MM.1S (cell line): ENCODE measurements around the gene PDGFA.

Experiments
- DNase-seq: peaks from one replicate; pipeline ENCODE4 v3.0.0-alpha.2; 2015
- H2AFZ ChIP-seq: fragments of 300-600 bp; sonication (generic); 2 replicates; pipeline ENCODE4 v1.6.0; 2016; ENCODE audit warnings: antibody characterized with exemption, low read length
- H3F3A ChIP-seq: fragments of 300-600 bp; sonication (generic); 2 replicates; pipeline ENCODE4 v1.6.1; 2016; ENCODE audit warnings: mild to moderate bottlenecking, antibody characterized with exemption, low read length, moderate library complexity, mixed read lengths; ENCODE audit not compliant: insufficient read depth
- H3K27ac ChIP-seq: fragments of 300-600 bp; sonication (generic); 2 replicates; pipeline ENCODE4 v1.5.1; 2016; ENCODE audit warnings: mild to moderate bottlenecking, low read length
- H3K27me3 ChIP-seq: fragments of 300-600 bp; sonication (generic); replicated peaks from 2 replicates; pipeline ENCODE4 v1.6.0; 2016; ENCODE audit warnings: low read length; ENCODE audit not compliant: insufficient read depth
- H3K36me3 ChIP-seq: fragments of 300-600 bp; sonication (generic); replicated peaks from 2 replicates; pipeline ENCODE4 v1.6.1; 2016; ENCODE audit warnings: mild to moderate bottlenecking, low read length, mixed read lengths; ENCODE audit not compliant: insufficient read depth
- H3K4me1 ChIP-seq: fragments of 300-600 bp; sonication (generic); 2 replicates; pipeline ENCODE4 v1.6.1; 2016; ENCODE audit warnings: low read length, mixed read lengths
- H3K4me2 ChIP-seq: fragments of 300-600 bp; sonication (generic); 2 replicates; pipeline ENCODE4 v1.6.0; 2016; ENCODE audit warnings: low read depth, low read length
- H3K4me3 ChIP-seq: fragments of 300-600 bp; sonication (generic); 2 replicates; pipeline ENCODE4 v1.5.1; 2016; ENCODE audit warnings: low read length, mixed read lengths
- H3K79me2 ChIP-seq: fragments of 300-600 bp; sonication (generic); 2 replicates; pipeline ENCODE4 v1.6.1; 2016; ENCODE audit warnings: mixed run types, low read length, mixed read lengths
- H3K9ac ChIP-seq: fragments of 300-600 bp; sonication (generic); 2 replicates; pipeline ENCODE4 v1.6.1; 2016; ENCODE audit warnings: low read length, mixed read lengths
- H3K9me2 ChIP-seq: fragments of 300-600 bp; sonication (generic); replicated peaks from 2 replicates; pipeline ENCODE4 v1.6.1; 2016; ENCODE audit warnings: mild to moderate bottlenecking, low read length, mixed read lengths; ENCODE audit not compliant: insufficient read depth
- H3K9me3 ChIP-seq: fragments of 300-600 bp; sonication (generic); replicated peaks from 2 replicates; pipeline ENCODE4 v1.6.1; 2016; ENCODE audit warnings: mild to moderate bottlenecking, low read length, mixed read lengths; ENCODE audit not compliant: insufficient read depth
- H4K20me1 ChIP-seq: fragments of 300-600 bp; sonication (generic); 2 replicates; pipeline ENCODE4 v1.6.1; 2016; ENCODE audit warnings: mild to moderate bottlenecking, low read length, moderate library complexity, mixed read lengths; ENCODE audit not compliant: insufficient read depth
- EZH2 ChIP-seq: fragments of 300-600 bp; sonication (generic); optimal IDR thresholded peaks from 2 replicates; pipeline ENCODE3; 2017; ENCODE audit warnings: low read depth, mild to moderate bottlenecking, antibody characterized with exemption, low read length, mixed read lengths
- EZH2phosphoT487 ChIP-seq: fragments of 300-600 bp; sonication (generic); IDR thresholded peaks from 2 replicates; pipeline ENCODE4 v1.6.1; 2018; ENCODE audit warnings: antibody characterized with exemption, low read length
- TF ChIP-seq, protein P1 (sequence below): fragments of 300-600 bp; sonication (generic); IDR thresholded peaks from 2 replicates; pipeline ENCODE4 v1.5.1; 2016; ENCODE audit warnings: antibody characterized with exemption, low read length, mixed read lengths

The PDGFA gene

DNA sequence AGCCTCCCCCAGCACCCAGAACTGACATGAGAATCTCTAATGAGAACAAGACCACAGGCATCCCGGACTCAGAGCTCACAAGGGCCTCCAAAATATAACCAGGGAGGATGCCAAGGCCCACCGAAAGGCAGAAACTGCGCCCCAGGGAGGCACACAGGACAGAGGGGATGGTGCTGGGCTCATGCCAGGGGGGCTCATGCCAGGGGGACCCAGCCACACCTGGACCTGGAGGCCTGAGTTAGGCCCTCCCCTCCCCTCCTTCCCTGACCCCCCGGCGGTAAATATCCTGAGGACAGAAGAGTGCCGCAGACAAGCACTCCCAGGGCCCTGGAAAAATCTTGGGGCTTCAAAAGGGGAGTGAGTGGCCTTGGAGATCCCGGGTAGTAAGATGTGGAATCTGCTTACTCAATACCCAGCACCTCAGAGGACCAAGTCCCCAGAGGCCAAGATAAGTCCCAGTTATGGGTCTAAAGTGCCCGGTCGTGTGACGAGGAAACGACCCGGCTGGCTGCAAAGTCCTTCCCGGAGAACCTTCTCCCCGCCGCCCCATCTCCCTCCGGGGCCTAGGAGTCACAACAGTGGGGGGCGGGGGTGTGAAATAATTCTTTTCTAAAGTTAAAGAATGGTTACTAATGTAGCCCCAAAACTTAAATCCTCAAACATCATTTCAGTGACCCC, 11.9 kb downstream of the PDGFA start:
- H3K36me3 ChIP-seq = no peaks in the 10 kb centered on the region
- no peaks in the 10 kb centered on the region for H3F3A ChIP-seq
- H3K27ac ChIP-seq = no peak overlapping the region
- no peaks in the 10 kb centered on the region for H3K9me3 ChIP-seq
- no peak overlapping the region for H3K4me3 ChIP-seq
- TF ChIP-seq EZH2 = no peak
- TF ChIP-seq, protein P1, sequence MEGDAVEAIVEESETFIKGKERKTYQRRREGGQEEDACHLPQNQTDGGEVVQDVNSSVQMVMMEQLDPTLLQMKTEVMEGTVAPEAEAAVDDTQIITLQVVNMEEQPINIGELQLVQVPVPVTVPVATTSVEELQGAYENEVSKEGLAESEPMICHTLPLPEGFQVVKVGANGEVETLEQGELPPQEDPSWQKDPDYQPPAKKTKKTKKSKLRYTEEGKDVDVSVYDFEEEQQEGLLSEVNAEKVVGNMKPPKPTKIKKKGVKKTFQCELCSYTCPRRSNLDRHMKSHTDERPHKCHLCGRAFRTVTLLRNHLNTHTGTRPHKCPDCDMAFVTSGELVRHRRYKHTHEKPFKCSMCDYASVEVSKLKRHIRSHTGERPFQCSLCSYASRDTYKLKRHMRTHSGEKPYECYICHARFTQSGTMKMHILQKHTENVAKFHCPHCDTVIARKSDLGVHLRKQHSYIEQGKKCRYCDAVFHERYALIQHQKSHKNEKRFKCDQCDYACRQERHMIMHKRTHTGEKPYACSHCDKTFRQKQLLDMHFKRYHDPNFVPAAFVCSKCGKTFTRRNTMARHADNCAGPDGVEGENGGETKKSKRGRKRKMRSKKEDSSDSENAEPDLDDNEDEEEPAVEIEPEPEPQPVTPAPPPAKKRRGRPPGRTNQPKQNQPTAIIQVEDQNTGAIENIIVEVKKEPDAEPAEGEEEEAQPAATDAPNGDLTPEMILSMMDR = no peak
- no peak for TF ChIP-seq EZH2phosphoT487
- H2AFZ ChIP-seq = no peak overlapping the region
- no peaks in the 10 kb centered on the region for H3K4me1 ChIP-seq
- H3K27me3 ChIP-seq = no peaks in the 10 kb centered on the region
- DNase-seq = no peak
- no peaks in the 10 kb centered on the region for H4K20me1 ChIP-seq
- H3K9ac ChIP-seq = no peak overlapping the region
- H3K9me2 ChIP-seq = no peaks in the 10 kb centered on the region
- H3K4me2 ChIP-seq = no peak overlapping the region
- no peaks in the 10 kb centered on the region for H3K79me2 ChIP-seq

DNA sequence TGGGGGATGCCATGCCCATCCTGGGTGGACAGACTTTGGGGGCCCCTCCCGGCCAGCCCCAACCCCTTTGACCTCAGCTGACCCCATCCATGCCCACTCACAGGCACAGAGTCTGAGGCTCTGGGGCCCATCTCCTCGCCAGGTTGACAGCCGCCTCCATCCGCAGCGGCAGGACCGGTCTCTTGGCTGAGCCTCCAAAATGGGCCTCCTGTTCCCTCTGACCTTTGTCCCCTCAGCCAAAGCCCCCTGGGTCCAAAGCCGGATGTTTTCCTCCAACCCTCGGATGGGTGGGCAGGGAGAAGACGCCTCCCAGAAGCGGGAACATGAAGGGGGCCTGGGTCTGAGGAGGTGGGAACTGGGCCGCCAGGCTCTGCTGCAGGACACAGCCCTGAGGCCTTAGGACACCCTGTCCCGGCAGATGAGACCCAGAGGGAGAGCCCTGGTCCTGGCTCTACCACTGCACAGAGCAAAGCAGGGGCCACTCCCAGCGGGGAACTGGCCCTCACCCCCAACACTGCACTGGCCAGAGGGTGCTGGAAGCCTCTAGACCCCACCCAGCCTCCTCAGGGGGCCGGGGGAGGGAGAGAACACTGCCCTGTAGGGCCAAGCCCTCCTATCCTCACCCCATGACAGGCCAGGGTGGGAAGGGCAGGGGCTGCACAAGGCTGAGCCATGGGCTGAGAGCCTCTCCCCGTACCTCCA, 12.6 kb downstream of the PDGFA start:
- DNase-seq = no peak
- Histone ChIP-seq H4K20me1 (no peaks in the 10 kb centered on the region), H3K9ac (no peak overlapping the region)

DNA sequence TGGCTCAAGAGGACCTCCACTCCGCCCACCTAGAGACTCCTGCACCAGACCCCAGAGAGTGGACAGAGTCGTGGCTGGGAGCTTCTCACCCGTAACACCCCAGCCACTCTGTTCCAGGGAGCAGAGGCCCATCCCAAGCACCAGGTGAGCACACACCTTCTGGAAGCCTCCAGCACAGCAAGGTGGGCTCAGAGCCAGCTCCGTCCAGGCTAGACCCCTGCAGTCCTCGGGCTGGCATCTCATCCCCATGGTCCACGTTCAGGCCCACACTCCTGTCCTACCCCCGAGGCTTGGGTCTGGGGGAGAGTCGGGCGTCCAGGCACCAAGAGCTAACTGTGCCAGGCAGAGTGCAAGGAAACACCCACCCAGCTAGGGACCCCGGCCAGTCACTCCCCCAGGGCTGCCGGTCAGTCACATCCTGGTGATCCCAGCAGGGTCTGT, 13.2 kb downstream of the PDGFA start:
- Histone ChIP-seq H3K27ac (no peak overlapping the region), H3K4me2 (no peak overlapping the region), H3K79me2 (no peaks in the 10 kb centered on the region), H3K4me1 (no peaks in the 10 kb centered on the region), H3K9ac (no peak overlapping the region), H3K36me3 (no peaks in the 10 kb centered on the region), H3K9me3 (no peaks in the 10 kb centered on the region), H3K27me3 (no peaks in the 10 kb centered on the region), H2AFZ (no peak overlapping the region), H3K4me3 (no peak overlapping the region), H4K20me1 (no peaks in the 10 kb centered on the region), H3F3A (no peaks in the 10 kb centered on the region), H3K9me2 (no peaks in the 10 kb centered on the region)
- no peak for DNase-seq
- no peak for TF ChIP-seq EZH2
- TF ChIP-seq EZH2phosphoT487 = no peak
- TF ChIP-seq, protein P1 = no peak

More for the DNA sequence above, 12.6 kb downstream of the PDGFA start:
- Histone ChIP-seq H3K9me3 (no peaks in the 10 kb centered on the region), H2AFZ (no peak overlapping the region), H3K4me3 (no peak overlapping the region), H3K79me2 (no peaks in the 10 kb centered on the region), H3F3A (no peaks in the 10 kb centered on the region), H3K36me3 (no peaks in the 10 kb centered on the region), H3K4me1 (no peaks in the 10 kb centered on the region), H3K27me3 (no peaks in the 10 kb centered on the region), H3K4me2 (no peak overlapping the region), H3K9me2 (no peaks in the 10 kb centered on the region), H3K27ac (no peak overlapping the region)
- TF ChIP-seq, protein P1 = no peak
- TF ChIP-seq EZH2phosphoT487 = no peak
- no peak for TF ChIP-seq EZH2
